B cell (primary cell): ENCODE measurements around the gene OLIG2.

ENCODE experiments used
- EZH2 ChIP-seq: IDR thresholded peaks from 2 replicates; pipeline ENCODE4 v1.6.1; 2012; ENCODE audit warnings: borderline replicate concordance, low read depth, mild to moderate bottlenecking, moderate library complexity, low read length; ENCODE audit not compliant: insufficient read depth, poor library complexity, severe bottlenecking
- TF ChIP-seq, protein P1 (sequence below): fragments of 200-600 bp; IDR thresholded peaks from one replicate; pipeline ENCODE4 v1.8.0; 2022; ENCODE audit warnings: antibody characterized with exemption, mild to moderate bottlenecking

- TF ChIP-seq, protein P1, sequence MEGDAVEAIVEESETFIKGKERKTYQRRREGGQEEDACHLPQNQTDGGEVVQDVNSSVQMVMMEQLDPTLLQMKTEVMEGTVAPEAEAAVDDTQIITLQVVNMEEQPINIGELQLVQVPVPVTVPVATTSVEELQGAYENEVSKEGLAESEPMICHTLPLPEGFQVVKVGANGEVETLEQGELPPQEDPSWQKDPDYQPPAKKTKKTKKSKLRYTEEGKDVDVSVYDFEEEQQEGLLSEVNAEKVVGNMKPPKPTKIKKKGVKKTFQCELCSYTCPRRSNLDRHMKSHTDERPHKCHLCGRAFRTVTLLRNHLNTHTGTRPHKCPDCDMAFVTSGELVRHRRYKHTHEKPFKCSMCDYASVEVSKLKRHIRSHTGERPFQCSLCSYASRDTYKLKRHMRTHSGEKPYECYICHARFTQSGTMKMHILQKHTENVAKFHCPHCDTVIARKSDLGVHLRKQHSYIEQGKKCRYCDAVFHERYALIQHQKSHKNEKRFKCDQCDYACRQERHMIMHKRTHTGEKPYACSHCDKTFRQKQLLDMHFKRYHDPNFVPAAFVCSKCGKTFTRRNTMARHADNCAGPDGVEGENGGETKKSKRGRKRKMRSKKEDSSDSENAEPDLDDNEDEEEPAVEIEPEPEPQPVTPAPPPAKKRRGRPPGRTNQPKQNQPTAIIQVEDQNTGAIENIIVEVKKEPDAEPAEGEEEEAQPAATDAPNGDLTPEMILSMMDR, result no peak
- TF ChIP-seq EZH2, result no peak
Observed at GRCh38 chr21:33069645-33069993, 43.9 kb downstream of the OLIG2 start.
